ENCODE data around the gene TMEM267.
A peak's percentile ranks its signal among the peaks of the same experiment; 100 is the strongest.
"Not testable (repeated sequence)": the region's sequence is repeated elsewhere in the genome, so short reads cannot be mapped to it uniquely, and the experiment has no call there.

TMEM267 gene, protein sequence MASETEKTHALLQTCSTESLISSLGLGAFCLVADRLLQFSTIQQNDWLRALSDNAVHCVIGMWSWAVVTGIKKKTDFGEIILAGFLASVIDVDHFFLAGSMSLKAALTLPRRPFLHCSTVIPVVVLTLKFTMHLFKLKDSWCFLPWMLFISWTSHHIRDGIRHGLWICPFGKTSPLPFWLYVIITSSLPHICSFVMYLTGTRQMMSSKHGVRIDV

DNA sequence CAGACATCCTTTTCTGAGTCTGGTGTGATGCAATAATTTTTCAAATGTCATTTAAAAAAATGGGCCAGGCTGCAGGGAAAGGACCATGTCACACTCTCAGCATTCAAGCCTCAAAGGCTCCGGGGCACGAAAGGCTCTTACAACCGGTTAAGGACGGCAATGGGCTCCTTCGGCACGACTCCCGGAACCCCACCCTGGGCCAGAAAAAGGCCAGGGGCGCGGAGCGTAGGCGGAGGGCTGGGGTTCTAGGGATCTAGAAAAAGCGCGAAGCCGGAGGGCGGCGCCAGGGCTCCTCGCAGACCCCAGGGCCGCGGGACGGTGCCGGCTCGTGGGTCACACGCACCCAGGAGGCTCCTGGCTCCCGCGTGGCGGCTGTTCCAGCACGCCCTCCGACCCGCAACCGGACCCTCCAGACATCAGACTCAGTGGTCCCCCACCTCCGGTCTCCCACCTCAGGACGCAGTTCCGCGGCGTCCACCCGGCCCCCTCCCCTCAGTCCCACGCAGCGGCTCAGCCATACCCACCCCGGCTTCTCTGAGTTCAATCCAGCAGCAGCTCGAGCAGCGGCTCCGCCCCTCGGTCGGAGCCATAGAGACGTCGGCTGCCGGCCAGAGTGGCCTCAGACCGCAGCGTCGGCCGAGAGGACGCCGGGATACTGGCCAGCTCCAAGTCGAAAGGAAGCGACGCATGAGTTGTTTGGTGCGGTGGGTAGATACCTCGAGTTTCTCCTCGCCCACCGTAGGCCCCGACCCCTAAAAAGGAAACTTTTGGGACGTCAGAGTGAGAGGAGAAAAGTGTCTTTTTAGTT lies at the start of gene TMEM267:
Gene TMEM267, minus strand, starts transcription at position 568 of the 808 bp plus-strand sequence. CDS start 29,896 bp downstream, outside the sequence.
- DNase-seq (ENCODE audit: low read depth) = peak; percentile 82

DNA sequence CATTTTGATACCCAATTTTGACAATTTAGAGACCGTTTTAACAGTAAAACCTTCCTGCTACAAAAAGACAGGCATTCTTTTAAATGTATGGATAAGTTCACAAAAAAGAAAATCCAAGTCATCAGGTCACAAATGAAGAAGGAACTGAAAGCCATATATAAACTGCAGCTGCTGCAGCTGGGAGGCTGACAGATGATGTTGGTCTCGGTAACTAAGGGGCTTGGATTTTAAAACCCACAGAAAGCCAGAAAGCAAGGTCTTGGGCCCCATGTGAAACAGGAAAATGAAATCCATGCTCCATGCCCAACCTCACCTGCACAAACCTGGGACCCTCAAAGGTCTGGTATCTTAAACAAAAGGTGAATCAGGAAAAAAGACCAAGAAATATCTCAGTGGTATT lies 47.0 kb upstream of the TMEM267 start:
- DNase-seq (ENCODE audit: low read depth) = no peak

DNA sequence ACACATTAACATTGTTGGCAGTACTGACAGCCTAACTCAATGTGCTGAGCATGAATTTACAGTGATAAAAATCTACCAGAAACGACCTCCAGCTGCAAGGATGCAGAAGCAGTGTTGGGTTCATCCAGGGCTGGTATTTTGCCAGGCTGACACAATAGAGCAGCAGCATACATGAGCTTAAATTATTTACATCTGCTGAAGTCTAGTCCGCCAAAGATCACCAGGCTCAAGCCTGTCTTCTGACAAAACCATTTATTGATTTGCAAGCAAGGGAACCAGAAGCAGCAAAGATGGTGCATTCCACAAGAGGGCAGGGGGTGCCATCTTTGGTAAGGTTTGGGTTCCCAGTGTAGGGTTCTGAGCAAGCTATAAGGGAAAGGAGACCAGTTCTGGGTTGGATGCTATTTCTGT lies 40.0 kb upstream of the TMEM267 start:
- DNase-seq (ENCODE audit: low read depth) = no peak

DNA sequence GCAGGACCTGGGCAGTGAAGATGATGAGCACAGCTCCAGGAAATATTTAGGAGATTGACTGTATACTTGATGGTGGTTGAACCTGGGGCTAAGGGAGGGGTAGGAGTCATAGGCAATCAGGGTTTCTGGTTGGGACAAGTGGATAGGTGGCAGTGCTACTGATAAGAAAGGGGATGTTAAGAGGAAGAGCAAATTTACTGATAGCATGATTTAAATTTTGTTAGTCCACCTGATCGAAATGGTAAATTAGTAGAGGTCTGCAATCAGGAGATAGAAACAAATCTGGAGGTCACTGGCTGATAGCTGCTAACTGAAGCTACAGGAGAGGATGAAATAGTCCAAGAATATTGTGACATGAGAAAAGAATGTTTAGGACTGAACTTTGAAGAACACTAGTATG lies 37.0 kb upstream of the TMEM267 start:
- DNase-seq (ENCODE audit: low read depth) = no peak

DNA sequence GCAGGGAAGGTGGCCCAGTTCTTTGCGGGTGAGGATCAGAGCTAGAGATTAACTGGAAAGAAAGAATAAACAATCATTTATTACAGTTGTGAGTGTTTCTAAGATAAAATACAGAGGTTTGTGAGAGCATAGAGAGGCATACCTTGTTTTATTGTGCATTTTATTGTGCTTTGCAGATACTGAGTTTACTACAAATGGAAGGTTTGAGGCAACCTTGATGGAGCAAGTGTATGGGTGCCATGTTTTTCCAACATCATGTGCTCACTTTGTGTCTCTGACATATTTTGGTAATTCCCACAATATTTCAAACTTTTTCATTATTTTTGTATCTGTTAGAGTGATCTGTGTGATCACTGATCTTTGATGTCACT lies 32.0 kb upstream of the TMEM267 start:
- DNase-seq (ENCODE audit: low read depth) = no peak

DNA sequence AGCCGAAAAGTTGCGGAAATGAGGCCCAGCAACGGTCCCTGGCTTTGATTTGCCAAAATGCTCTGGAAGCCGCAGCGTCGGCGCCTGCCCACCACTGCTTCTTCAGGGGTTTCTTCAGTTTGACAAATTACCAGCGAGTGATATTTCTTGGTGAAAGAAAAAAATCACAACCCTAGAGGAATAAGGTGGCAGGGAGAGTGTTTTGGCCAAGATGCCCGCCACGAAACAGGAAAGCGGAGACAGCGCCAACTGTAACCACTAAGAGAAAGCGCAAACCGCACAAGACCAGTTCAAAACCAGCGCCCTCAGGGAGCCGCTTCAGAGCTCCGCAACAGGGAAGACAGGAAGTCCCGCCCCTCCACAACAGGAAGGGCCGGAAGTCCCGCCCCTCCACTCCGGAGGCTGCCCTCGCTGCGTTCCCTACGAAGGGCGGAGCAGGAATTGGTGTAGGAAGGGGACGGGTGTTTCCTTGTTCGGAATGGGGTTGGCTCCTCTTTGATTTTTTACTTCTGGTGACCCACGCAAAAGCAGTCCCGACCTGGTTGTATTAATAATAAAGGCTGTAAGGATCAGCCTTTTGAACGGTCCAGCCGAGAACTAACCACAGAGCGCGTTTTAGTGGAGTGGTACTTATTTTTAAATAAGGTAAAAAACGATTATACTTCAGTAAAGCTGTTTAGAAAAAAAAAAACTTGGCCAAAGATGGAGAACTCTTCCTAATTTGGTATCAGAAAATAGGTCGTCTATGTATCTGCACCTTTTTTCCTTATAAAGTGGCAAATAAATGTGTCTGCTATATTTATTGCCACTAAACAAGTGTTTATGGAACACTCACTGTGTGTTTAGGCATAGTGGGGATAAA lies 31.4 kb upstream of the TMEM267 start, which contains the start of gene C5orf34:
Gene C5orf34, minus strand, starts transcription at position 333 of the 862 bp plus-strand sequence. CDS start 5,809 bp downstream, outside the sequence.
- peak; percentile 90 for DNase-seq (ENCODE audit: low read depth)

DNA sequence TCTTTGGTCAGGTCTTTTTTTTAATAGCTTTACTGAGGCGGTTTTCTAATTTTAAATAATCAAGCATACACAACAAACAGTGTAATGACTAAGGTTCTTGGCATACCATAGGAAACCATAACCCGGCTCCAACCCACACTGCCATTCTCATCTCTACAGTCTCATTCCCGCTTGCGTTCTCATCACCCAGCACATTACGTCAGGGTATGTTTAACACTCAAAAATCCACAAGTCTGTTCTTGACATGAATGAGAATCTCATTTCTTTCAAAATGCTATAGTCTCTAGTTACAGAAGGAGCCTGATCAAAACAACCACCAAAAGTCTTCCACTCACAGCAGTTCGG lies 30.8 kb upstream of the TMEM267 start:
- peak; percentile 15 for DNase-seq (ENCODE audit: low read depth)

DNA sequence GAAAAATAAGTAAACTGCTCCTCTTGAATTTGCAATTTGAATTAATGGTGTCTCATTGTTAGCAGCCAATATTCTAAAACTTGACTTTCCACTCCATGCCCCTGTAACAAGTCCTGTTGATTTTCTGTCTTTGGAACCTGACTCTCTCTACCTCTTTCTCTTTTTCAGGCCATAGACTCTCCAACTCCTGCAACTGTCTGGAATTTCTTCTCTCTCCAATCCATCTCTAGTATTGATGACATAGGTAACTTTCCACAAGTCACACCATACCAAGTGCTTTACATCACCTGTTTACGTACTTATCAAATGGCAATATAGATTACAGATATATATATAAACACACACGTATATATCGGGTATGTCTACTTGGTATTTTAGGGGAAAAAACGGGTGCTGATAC lies 30.4 kb upstream of the TMEM267 start:
- no peak for DNase-seq (ENCODE audit: low read depth)

DNA sequence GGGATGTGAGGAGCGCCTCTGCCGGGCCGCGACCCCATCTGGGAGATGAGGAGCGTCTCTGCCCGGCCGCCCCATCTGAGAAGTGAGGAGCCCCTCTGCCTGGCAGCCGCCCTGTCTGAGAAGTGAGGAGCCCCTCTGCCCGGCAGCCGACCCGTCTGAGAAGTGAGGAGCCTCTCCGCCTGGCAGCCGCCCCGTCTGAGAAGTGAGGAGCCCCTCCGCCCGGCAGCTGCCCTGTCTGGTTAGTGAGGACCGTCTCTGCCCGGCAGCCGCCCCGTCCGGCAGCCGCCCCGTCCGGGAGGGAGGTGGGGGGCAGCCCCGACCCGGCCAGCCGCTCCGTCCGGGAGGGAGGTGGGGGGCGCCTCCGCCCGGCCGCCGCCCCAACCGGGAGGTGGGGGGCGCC lies 27.4 kb upstream of the TMEM267 start:
- not testable (repeated sequence) for DNase-seq (ENCODE audit: low read depth)

DNA sequence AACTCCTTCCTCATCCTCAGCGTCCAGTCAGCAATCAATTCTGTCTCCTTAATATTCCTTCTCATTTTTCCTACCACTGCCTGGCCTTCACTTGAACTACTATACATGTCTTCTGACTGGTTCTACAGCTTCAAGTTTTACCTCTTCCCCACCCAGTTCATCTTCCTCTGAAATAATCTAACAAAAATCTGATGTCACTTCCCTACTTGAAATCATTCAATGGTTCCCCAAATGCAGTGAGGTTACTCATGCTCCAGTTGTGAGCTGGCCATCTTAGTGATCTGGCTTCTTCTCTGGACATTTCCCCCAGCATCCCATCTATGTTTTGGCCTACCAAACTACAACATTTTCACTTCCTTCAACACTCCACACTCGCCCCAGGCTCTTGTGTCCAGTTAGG lies 14.9 kb upstream of the TMEM267 start:
- DNase-seq (ENCODE audit: low read depth) = no peak

DNA sequence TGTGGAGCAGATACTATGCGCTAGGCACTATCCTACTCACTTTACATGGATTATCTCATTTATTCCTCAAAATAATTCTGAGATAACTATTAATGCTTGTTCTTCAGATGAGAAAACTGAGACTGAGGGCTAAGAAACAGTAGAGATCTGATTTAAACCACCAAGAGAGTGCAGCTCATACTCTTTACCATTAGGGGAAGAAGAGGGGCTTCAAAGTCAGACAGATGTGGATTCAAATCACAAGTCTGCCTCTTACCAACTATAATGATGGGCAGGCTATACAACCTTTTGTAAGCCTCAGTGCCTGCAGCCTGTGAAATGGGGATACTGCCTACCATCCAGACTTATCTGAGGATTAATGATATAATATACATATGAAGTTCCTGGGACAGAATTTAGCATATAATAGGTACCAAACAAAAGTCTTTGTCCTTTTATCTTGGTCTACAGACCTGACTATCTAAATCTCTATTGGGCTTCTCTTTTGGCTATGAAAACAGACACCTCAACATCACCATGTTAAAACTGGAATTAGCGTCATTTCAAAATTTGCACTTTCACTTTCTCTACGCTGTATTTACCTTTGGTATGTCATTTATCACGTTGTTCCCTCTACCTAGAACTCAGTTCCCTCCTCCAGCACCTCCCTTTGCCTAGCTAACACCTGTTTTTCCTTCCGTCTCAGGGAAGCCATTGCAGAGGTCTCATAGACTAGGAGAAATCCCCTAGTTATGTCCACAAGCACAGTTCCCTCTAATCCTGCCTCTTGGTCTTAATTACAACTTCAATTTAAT lies 13.8 kb upstream of the TMEM267 start:
- DNase-seq (ENCODE audit: low read depth) = no peak

DNA sequence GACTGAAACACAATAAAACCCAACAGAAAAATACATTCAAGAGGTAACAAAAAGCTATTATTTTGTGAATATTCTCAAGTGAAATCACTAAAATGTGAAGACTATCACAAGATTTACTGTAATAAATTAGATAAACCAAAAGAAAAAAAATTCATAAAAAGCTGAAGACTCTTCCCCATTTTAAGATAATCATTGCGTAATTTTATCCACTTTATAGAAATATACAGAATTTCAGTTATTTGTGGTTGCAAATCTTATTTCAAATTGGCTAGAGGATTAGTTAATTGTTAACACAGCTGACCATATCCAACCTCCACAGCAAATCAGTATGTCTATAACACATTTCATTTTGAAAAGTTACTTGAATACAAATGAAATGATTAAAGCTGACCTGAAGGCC lies 7.7 kb upstream of the TMEM267 start:
- DNase-seq (ENCODE audit: low read depth) = no peak

DNA sequence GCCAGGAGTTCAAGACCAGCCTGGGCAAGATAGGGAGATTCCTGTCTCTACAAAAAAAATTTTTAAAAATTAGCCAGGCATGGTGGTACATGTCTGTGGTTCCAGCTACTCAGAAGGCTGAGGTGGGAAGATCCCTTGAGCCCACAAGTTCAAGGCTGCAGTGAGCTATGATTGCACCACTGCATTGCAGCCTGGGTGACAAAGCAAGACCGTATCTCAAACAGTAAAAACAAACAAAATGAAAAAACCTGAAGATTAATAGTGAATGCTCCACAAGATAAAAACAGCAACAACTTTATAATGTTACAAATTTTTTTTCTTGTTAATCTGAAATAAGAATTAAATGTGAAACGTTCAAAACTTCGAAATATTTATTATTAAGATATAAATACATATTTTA lies 2.7 kb upstream of the TMEM267 start:
- no peak for DNase-seq (ENCODE audit: low read depth)

DNA sequence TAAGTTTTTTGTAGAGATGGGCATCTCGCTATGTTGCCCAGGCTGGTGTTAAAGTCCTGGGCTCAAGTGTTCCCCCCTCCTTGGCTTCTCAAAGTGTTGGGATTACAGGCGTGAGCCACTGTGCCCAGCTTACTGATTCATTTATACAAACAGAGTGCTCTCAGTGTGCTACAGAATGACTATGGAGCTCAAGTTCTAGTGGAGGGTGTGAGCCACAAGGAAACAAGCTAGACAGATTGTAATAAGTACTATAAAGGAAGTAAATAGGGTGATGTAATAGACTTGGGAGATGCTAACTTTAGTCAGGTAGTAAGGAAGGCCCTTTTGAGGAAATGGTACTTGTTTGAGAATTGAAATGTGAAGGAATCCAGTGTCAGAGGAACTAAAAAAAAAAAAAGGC lies 1.7 kb upstream of the TMEM267 start:
- no peak for DNase-seq (ENCODE audit: low read depth)

DNA sequence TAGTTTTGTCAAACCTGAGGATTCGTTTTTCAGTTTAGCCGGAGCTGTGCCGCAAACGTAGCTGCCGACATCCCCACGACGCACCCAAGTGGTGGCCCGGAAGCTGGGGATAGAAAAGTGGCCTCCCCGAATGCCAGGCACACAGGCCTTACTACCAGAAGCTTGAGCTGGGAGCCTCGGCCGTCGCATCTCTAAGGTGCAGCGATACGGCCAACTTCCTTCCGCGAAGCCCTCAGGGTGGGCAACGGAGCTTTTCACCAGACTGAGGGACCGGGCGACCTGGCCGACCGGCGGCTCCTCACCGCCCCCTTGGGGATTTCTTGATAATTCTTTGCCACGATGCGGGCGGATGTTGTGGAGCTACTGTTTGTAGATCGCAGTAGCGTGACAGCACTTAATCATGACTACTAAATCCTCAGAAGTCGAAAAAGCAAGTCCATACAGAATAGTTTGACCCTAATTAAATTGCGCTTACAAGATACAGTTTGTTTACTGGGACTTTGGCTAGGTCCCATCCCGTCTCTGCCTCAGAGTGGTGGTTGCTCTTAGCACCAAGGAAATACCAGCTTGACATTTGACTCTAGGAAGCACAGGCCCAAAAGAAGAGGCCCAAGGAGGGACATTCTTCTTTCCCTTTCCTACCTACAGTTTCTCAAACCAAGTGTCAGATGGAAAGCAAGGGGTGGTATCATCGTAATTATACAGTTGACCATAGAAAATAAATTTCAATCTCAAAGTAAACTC lies 613 bp upstream of the TMEM267 start:
- peak; percentile 78 for DNase-seq (ENCODE audit: low read depth)

DNA sequence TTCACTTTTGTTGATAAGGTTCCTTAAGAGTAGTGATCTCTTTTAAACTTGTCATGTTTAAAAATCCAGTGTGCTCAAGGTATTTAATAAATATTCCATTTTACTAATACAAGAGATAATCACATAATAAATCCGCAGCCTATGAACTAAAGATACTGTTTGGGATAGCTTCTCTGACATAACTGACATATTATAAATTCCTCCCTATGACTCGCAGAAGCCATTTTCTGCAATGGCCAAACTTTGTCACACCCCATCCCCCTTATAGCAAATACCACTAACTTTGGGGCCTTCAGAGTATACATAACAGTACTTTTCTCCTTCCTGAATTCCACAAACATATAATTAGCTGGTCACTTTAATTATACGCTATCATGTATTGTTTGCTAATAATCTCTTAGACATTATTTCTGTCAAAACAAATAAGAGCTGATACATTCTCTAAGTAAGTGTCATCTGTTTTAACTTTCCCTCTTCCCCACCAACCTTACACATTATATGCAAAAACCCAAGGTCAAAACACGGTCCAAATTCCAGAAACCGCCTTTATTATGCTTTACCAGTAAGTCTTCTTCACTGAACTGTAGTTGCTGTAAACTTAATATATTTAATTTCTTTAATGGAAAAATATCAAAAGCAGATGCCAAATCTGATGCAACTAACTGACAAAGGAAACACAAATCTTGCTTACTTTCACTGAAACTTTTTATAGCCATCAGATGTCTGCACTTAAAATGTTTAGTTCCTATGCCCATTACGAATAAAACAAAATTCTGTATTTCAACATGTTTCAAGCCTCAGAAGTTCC lies 971 bp downstream of the TMEM267 start:
- DNase-seq (ENCODE audit: low read depth) = no peak

DNA sequence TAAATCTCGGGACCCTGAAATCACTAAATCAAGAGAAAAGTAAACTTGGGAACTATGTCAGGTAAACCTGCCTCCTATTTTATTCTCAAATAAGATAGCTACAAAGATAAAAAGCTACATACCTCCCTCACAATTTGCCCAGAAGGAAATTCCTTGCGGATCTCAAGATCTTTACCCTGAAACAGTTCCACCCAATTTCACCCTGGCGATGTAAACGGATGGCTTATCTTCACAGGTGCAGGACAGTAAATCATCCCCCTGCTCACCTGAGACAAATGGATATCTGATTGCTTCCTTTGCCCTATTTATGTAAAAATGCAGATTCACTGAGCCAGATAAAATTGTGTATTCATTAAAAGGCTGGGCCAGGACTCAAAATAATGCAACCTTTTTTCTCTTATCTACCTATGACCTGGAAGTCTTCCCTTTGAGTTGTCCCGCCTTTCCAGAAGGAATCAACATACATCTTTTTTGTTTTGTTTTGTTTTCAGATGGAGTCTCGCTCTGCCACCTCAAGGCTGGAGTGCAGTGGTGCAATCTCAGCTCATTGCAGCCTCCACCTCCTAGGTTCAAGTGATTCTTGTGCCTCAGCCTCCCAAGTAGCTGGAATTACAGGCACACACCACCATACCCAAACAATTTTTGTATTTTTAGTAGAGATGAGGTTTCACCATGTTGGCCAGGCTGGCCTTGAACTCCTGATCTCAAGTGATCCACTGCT lies 13.8 kb downstream of the TMEM267 start:
- no peak for DNase-seq (ENCODE audit: low read depth)

DNA sequence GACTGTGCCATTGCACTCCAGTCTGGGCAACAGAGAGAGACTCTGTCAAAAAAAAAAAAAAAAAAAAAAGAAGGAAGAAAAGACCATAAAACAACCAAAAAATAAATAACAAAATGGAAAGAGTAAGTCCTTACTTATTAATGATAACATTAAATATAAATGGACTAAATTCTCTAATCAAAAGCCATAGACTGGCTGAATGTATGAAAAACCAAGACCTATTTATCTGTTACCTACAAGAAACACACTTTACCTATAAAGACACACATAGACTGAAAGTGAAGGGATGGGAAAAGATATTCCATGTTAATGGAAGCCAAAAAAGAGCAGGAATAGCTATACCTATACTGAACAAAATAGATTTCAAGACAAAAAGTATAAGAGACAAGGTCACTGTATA lies 16.6 kb downstream of the TMEM267 start:
- DNase-seq (ENCODE audit: low read depth) = no peak

DNA sequence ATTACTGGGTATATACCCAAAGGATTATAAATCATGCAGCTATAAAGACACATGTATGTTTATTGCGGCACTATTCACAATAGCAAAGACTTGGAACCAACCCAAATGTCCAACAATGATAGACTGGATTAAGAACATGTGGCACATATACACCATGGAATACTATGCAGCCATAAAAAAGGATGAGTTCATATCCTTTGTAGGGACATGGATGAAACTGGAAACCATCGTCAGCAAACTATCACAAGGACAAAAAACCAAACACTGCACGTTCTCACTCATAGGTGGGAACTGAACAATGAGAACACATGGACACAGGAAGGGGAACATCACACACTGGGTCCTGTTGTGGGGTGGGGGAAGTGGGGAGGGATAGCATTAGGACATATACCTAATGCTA lies 18.2 kb downstream of the TMEM267 start:
- DNase-seq (ENCODE audit: low read depth) = not testable (repeated sequence)

DNA sequence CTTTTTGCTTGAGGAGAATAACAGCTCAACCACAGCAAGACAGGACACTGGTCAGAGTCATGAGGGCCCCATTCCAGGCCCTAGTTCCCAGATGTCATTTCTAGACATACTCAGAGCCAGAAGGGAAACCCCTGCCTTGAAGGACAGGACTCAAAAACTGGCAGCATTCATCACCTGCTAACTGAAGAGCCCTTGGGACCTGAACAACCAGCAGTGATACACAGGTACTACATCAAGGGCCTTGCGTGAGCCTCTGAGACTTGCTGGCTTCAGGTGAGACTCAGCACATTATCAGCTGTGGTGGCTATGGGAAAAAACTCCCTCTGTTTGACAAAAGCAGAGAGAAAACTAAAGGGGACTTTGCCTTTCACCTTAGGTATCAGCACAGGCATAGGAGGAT lies 22.6 kb downstream of the TMEM267 start:
- DNase-seq (ENCODE audit: low read depth) = no peak
